Adrenal gland (tissue), 12 donors: ENCODE results near the gene RPUSD3. TPM values are rescaled to one million over a fixed set of nuclear protein-coding genes. Genes with fewer than 3 reads are reported as not detected.
A peak's percentile ranks its signal among the peaks of the same experiment; 100 is the strongest.
"Not testable (repeated sequence)": the region's sequence is repeated elsewhere in the genome, so short reads cannot be mapped to it uniquely, and the experiment has no call there.

Source experiments
- DNase-seq, 7 donors: peaks; one replicate each; pipeline ENCODE4 v3.0.0-alpha.2; 2019 to 2020
- H3K27ac ChIP-seq, 5 donors: fragments of 200-600 bp; sonication (generic) in 4 of 5; 1 replicate in 3 of 5; 2 replicates in 2 of 5; pipeline versions ENCODE4 v1.5.1 to v1.8.0; 2016 to 2020; ENCODE audit warnings: mild to moderate bottlenecking in 1 of 5
- H3K27me3 ChIP-seq: fragments of 200-600 bp; 2 replicates; pipeline ENCODE4 v1.8.0; 2021
- H3K36me3 ChIP-seq, 2 donors: fragments of 200-600 bp; replicated peaks in 1 of 2; 1 replicate in 1 of 2; 2 replicates in 1 of 2; pipeline versions ENCODE4 v1.5.1 to v1.8.0; 2018 to 2022
- H3K4me1 ChIP-seq, 2 donors: fragments of 200-600 bp; replicated peaks in 1 of 2; 1 replicate in 1 of 2; 2 replicates in 1 of 2; pipeline versions ENCODE4 v1.5.1 to v1.8.0; 2018 to 2021
- H3K4me3 ChIP-seq, 4 donors: fragments of 200-600 bp; sonication (generic) in 3 of 4; one replicate each; pipeline ENCODE4 v1.5.1; 2016 to 2018
- H3K9me3 ChIP-seq, 3 donors: fragments of 200-600 bp; sonication (generic) in 1 of 3; replicated peaks in 1 of 3; 1 replicate in 2 of 3; 2 replicates in 1 of 3; pipeline versions ENCODE4 v1.5.1 to v1.8.0; 2016 to 2021
- CTCF ChIP-seq, 6 experiments: fragments of 450-650 bp in 4 of 6; fragments of 200-600 bp in 2 of 6; sonication (generic) in 1 of 6; IDR thresholded peaks; 1 replicate in 5 of 6; 2 replicates in 1 of 6; pipeline versions ENCODE4 v1.5.1 to v1.8.0; 2016 to 2021; ENCODE audit warnings: antibody characterized with exemption in 6 of 6, mild to moderate bottlenecking in 2 of 6, moderate library complexity in 1 of 6
- POLR2A ChIP-seq, 2 donors: fragments of 450-650 bp; IDR thresholded peaks; one replicate each; pipeline ENCODE4 v1.6.1; 2017; ENCODE audit warnings: antibody characterized with exemption in 2 of 2, mild to moderate bottlenecking in 2 of 2, moderate library complexity in 1 of 2
- WGBS, 4 donors: extraction: QIAGEN DNeasy Blood & Tissue Kit in 2 of 4; methylation state at CpG; one replicate each; pipeline versions ENCODE4 v1.1.5 to v1.1.7; 2013 to 2017; 5-methylcytosine and 5-hydroxymethylcytosine counted together
- intact Hi-C, 2 donors: fragments of 100-400 bp; cut with DNase I; formaldehyde crosslinking; loops; one replicate each; pipeline versions ENCODE4 v1.14.1 to v1.15.0; 2022 to 2023
- polyA plus RNA-seq, 3 donors: library from polyadenylated mRNA; stranded (reverse); fragments of 200-250 nt in 2 of 3; fragments of 350-450 nt in 1 of 3; fragmentation: Illumina TruSeq in 1 of 3; extraction: RNeasy Lipid Tissue Mini Kit (QIAGEN cat#74804) in 1 of 3; gene quantifications; one replicate each; pipeline ENCODE4 v1.2.3, GENCODE V29; 2013 to 2014
- total RNA-seq, 9 donors: library from RNA; depleted of rRNA in 4 of 9; stranded (reverse); fragments of >200 nt in 4 of 9; fragments of 120-200 nt in 1 of 9; fragmentation: NEBNext Ultra II Directional in 1 of 9; extraction: Animal tissue kit (Norgen Biotek cat#: 25700) in 1 of 9; gene quantifications; one replicate each; pipeline versions ENCODE4 v1.1.0 to v1.2.4, GENCODE V29; 2013 to 2023
- donor health status: healthy with polysubstance abuse.
- donor health status: Bipolar disorder and iron deficiency.
- donor health status: DM: yes; HTN: yes; CAD: no.
- donor health status: DM: no; HTN: no; CAD: no.
- donor health status: DM: no; HTN: no; CAD: no.
- donor health status: DM: yes; HTN: yes; CAD: no.

The RPUSD3 gene
- total and polyA plus RNA-seq, 12 donors, result 21.5 to 116 (median 48.3) TPM

- TF ChIP-seq POLR2A (IDR thresholded peaks at IDR 0.05) (no peak), CTCF (IDR thresholded peaks at IDR 0.05) (no peak)
- Histone ChIP-seq H3K4me1 (peaks cover 7 to 14% of the 10 kb centered on the region in 2 donors), H3K27ac (no peak within 1 kb of the TSS), H3K27me3 (no peaks in the 10 kb centered on the region), H3K4me3 (no peak within 1 kb of the TSS), H3K36me3 (no peaks in the 10 kb centered on the region), H3K9me3 (no peaks in the 10 kb centered on the region)
- DNase-seq, result no peak
- WGBS, 4 donors, result 86 to 92% (median 90%) methylated on average over 6 to 7 of the region's 7 CpGs
- intact Hi-C loops, result no loop called here
Measured at GRCh38 chr3:9879830-9880549, 36.2 kb upstream of the RPUSD3 start, which contains the start of gene CIDEC. TSS of gene CIDEC (minus strand) at chr3:9880253. CDS start at chr3:9878486, 1,767 bp downstream.

GRCh38 chr3:9878700-9879099 lies 34.9 kb upstream of the RPUSD3 start:
- Histone ChIP-seq H3K27me3 (no peaks in the 10 kb centered on the region), H3K4me3 (no peak overlapping the region), H3K27ac (no peak overlapping the region), H3K36me3 (no peaks in the 10 kb centered on the region), H3K9me3 (no peaks in the 10 kb centered on the region), H3K4me1 (peaks cover under 1 to 6% of the 10 kb centered on the region in 2 donors)
- TF ChIP-seq CTCF (IDR thresholded peaks at IDR 0.05), result no peak
- TF ChIP-seq POLR2A (IDR thresholded peaks at IDR 0.05), result no peak
- intact Hi-C loops, result no loop called here
- WGBS, 4 donors, result 72 to 87% (median 82%) methylated on average over 5 of the region's 5 CpGs
- DNase-seq, result no peak

- H3K27me3 ChIP-seq, result no peaks in the 10 kb centered on the region
- no peak overlapping the region for H3K27ac ChIP-seq
- 88 to 92% (median 91%) methylated on average over 8 to 12 of the region's 12 CpGs for WGBS, 4 donors
- intact Hi-C loops, result no loop called here
- H3K4me1 ChIP-seq, result peaks cover 0 to 5% of the 10 kb centered on the region in 2 donors
- no peaks in the 10 kb centered on the region for H3K36me3 ChIP-seq
- no peak overlapping the region for H3K4me3 ChIP-seq
- no peak for TF ChIP-seq POLR2A (IDR thresholded peaks at IDR 0.05)
- no peak for TF ChIP-seq CTCF (IDR thresholded peaks at IDR 0.05)
- no peaks in the 10 kb centered on the region for H3K9me3 ChIP-seq
- no peak for DNase-seq
Measured at GRCh38 chr3:9876991-9877390, 33.2 kb upstream of the RPUSD3 start.

- H3K27ac ChIP-seq, H3K4me3 ChIP-seq, H3K9me3 ChIP-seq, H3K4me1 ChIP-seq, intact Hi-C loops, H3K36me3 ChIP-seq, DNase-seq, H3K27me3 ChIP-seq: not testable (repeated sequence)
- 78 to 94% (median 89%) methylated on average over 2 to 4 of the region's 4 CpGs for WGBS, 4 donors
Measured at GRCh38 chr3:9876255-9876654, 32.4 kb upstream of the RPUSD3 start.

GRCh38 chr3:9875448-9875847 lies 31.6 kb upstream of the RPUSD3 start:
- intact Hi-C loops, result no loop called here
- H3K9me3 ChIP-seq, result no peaks in the 10 kb centered on the region
- H3K36me3 ChIP-seq, result no peaks in the 10 kb centered on the region
- no peak for TF ChIP-seq POLR2A (IDR thresholded peaks at IDR 0.05)
- no peak for TF ChIP-seq CTCF (IDR thresholded peaks at IDR 0.05)
- H3K4me1 ChIP-seq, result peaks cover 0 to 5% of the 10 kb centered on the region in 2 donors
- H3K27ac ChIP-seq, result peak overlapping the region in 2 of 5 donors; percentile 32 to 47
- no peaks in the 10 kb centered on the region for H3K27me3 ChIP-seq
- DNase-seq, result no peak
- H3K4me3 ChIP-seq, result no peak overlapping the region

GRCh38 chr3:9872067-9872466 lies 28.3 kb upstream of the RPUSD3 start:
- H3K9me3 ChIP-seq, H3K27ac ChIP-seq, H3K36me3 ChIP-seq, DNase-seq, H3K27me3 ChIP-seq, H3K4me1 ChIP-seq, intact Hi-C loops, H3K4me3 ChIP-seq: not testable (repeated sequence)
- WGBS, 4 donors, result 86 to 98% (median 91%) methylated on average over 5 of the region's 5 CpGs
